ENCODE data around the gene ZNF655. TPM values are rescaled to one million over a fixed set of nuclear protein-coding genes. Genes with fewer than 3 reads are reported as not detected.

Gene ZNF655
- total RNA-seq, 1 experiment from 2014 or later: 40.4 TPM

DNA sequence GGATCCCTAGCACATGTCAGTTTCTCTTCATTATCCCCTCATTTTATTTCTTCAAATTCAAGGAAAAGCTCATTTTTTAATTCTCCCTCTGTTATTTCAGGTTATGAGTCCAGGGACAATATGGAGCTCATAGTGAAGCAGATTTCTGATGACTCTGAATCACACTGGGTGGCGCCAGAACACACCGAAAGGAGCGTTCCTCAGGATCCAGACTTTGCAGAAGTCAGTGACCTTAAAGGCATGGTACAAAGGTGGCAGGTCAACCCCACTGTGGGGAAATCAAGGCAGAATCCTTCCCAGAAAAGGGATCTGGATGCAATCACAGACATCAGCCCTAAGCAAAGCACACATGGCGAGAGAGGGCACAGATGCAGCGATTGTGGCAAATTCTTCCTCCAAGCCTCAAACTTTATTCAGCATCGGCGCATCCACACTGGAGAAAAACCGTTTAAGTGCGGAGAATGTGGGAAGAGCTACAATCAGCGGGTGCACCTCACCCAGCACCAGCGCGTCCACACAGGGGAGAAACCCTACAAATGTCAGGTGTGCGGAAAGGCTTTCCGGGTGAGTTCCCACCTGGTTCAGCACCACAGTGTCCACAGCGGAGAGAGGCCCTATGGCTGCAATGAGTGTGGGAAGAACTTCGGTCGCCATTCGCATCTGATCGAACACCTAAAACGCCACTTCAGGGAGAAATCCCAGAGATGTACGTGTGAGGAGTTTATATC lies 32.6 kb upstream of the ZNF655 start (continued):
- TF ChIP-seq, protein P1, sequence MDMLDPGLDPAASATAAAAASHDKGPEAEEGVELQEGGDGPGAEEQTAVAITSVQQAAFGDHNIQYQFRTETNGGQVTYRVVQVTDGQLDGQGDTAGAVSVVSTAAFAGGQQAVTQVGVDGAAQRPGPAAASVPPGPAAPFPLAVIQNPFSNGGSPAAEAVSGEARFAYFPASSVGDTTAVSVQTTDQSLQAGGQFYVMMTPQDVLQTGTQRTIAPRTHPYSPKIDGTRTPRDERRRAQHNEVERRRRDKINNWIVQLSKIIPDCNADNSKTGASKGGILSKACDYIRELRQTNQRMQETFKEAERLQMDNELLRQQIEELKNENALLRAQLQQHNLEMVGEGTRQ (CRISPR knock-in tag; IDR thresholded peaks at IDR 0.05): no peak
- TF ChIP-seq ZNF263 (CRISPR knock-in tag; IDR thresholded peaks at IDR 0.05; ENCODE audit: low read depth) (no peak), RELA (CRISPR knock-in tag; IDR thresholded peaks at IDR 0.05; ENCODE audit: borderline replicate concordance) (no peak), FOXP1 (CRISPR knock-in tag; IDR thresholded peaks at IDR 0.05; ENCODE audit: borderline replicate concordance) (no peak), GRHL2 (CRISPR knock-in tag; IDR thresholded peaks at IDR 0.05; ENCODE audit: insufficient replicate concordance, severe bottlenecking) (no peak), IRF2 (CRISPR knock-in tag; IDR thresholded peaks at IDR 0.05; ENCODE audit: borderline replicate concordance, low read depth) (no peak), GTF2I (CRISPR knock-in tag; conservative IDR thresholded peaks at IDR 0.05) (no peak), ZNF138 (CRISPR knock-in tag; conservative IDR thresholded peaks at IDR 0.05) (no peak)
- TF ChIP-seq, protein P2, sequence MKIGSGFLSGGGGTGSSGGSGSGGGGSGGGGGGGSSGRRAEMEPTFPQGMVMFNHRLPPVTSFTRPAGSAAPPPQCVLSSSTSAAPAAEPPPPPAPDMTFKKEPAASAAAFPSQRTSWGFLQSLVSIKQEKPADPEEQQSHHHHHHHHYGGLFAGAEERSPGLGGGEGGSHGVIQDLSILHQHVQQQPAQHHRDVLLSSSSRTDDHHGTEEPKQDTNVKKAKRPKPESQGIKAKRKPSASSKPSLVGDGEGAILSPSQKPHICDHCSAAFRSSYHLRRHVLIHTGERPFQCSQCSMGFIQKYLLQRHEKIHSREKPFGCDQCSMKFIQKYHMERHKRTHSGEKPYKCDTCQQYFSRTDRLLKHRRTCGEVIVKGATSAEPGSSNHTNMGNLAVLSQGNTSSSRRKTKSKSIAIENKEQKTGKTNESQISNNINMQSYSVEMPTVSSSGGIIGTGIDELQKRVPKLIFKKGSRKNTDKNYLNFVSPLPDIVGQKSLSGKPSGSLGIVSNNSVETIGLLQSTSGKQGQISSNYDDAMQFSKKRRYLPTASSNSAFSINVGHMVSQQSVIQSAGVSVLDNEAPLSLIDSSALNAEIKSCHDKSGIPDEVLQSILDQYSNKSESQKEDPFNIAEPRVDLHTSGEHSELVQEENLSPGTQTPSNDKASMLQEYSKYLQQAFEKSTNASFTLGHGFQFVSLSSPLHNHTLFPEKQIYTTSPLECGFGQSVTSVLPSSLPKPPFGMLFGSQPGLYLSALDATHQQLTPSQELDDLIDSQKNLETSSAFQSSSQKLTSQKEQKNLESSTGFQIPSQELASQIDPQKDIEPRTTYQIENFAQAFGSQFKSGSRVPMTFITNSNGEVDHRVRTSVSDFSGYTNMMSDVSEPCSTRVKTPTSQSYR (CRISPR knock-in tag; IDR thresholded peaks at IDR 0.05): no peak
- TF ChIP-seq, protein P3, sequence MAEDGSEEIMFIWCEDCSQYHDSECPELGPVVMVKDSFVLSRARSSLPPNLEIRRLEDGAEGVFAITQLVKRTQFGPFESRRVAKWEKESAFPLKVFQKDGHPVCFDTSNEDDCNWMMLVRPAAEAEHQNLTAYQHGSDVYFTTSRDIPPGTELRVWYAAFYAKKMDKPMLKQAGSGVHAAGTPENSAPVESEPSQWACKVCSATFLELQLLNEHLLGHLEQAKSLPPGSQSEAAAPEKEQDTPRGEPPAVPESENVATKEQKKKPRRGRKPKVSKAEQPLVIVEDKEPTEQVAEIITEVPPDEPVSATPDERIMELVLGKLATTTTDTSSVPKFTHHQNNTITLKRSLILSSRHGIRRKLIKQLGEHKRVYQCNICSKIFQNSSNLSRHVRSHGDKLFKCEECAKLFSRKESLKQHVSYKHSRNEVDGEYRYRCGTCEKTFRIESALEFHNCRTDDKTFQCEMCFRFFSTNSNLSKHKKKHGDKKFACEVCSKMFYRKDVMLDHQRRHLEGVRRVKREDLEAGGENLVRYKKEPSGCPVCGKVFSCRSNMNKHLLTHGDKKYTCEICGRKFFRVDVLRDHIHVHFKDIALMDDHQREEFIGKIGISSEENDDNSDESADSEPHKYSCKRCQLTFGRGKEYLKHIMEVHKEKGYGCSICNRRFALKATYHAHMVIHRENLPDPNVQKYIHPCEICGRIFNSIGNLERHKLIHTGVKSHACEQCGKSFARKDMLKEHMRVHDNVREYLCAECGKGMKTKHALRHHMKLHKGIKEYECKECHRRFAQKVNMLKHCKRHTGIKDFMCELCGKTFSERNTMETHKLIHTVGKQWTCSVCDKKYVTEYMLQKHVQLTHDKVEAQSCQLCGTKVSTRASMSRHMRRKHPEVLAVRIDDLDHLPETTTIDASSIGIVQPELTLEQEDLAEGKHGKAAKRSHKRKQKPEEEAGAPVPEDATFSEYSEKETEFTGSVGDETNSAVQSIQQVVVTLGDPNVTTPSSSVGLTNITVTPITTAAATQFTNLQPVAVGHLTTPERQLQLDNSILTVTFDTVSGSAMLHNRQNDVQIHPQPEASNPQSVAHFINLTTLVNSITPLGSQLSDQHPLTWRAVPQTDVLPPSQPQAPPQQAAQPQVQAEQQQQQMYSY (CRISPR knock-in tag; IDR thresholded peaks at IDR 0.05): no peak
- TF ChIP-seq, protein P4, sequence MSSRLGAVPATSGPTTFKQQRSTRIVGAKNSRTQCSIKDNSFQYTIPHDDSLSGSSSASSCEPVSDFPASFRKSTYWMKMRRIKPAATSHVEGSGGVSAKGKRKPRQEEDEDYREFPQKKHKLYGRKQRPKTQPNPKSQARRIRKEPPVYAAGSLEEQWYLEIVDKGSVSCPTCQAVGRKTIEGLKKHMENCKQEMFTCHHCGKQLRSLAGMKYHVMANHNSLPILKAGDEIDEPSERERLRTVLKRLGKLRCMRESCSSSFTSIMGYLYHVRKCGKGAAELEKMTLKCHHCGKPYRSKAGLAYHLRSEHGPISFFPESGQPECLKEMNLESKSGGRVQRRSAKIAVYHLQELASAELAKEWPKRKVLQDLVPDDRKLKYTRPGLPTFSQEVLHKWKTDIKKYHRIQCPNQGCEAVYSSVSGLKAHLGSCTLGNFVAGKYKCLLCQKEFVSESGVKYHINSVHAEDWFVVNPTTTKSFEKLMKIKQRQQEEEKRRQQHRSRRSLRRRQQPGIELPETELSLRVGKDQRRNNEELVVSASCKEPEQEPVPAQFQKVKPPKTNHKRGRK (CRISPR knock-in tag; IDR thresholded peaks at IDR 0.05; ENCODE audit: borderline replicate concordance): no peak
- TF ChIP-seq, protein P5, sequence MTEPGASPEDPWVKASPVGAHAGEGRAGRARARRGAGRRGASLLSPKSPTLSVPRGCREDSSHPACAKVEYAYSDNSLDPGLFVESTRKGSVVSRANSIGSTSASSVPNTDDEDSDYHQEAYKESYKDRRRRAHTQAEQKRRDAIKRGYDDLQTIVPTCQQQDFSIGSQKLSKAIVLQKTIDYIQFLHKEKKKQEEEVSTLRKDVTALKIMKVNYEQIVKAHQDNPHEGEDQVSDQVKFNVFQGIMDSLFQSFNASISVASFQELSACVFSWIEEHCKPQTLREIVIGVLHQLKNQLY (CRISPR knock-in tag; IDR thresholded peaks at IDR 0.05): no peak

GRCh38 chr7:99531354-99531765 lies 27.1 kb upstream of the ZNF655 start:
- H3K27ac Mint-ChIP-seq: no peak overlapping the region
- POLR2A ChIA-PET: no interaction called here
- no peak overlapping the region for H3K4me3 Mint-ChIP-seq
- peaks cover 75% of the 10 kb centered on the region for H3K36me3 Mint-ChIP-seq
- ATAC-seq (no peak), DNase-seq (ENCODE audit: low spot score) (no peak)
- peaks cover 59% of the 10 kb centered on the region for H3K9me3 Mint-ChIP-seq
- CTCF ChIA-PET: no interaction called here
- peaks cover 21% of the 10 kb centered on the region for H3K27me3 Mint-ChIP-seq (ENCODE audit: low read depth)
- H3K4me1 Mint-ChIP-seq: no peaks in the 10 kb centered on the region
- TF ChIP-seq, protein P2 (CRISPR knock-in tag; IDR thresholded peaks at IDR 0.05): no peak
- no peak for TF ChIP-seq NFE2L1 (CRISPR knock-in tag; IDR thresholded peaks at IDR 0.05)
- no peak for TF ChIP-seq ZNF423 (CRISPR knock-in tag; IDR thresholded peaks at IDR 0.05)
- TF ChIP-seq ZNF138 (CRISPR knock-in tag; conservative IDR thresholded peaks at IDR 0.05): no peak
- TF ChIP-seq FOXP4 (CRISPR knock-in tag; IDR thresholded peaks at IDR 0.05): no peak
- TF ChIP-seq CREB1 (CRISPR knock-in tag; IDR thresholded peaks at IDR 0.05): no peak
- TF ChIP-seq USF1 (CRISPR knock-in tag; IDR thresholded peaks at IDR 0.05): no peak

All from WTC11 (cell line).